GM19395 (cell line): ENCODE measurements around the gene HS6ST1.

Source experiments
- ATAC-seq: cut with Tn5 transposase; IDR thresholded peaks from one replicate; pipeline ENCODE4 v1.9.1; 2021; ENCODE audit warnings: mild to moderate bottlenecking, moderate library complexity; ENCODE audit not compliant: unreplicated experiment

The HS6ST1 gene

DNA sequence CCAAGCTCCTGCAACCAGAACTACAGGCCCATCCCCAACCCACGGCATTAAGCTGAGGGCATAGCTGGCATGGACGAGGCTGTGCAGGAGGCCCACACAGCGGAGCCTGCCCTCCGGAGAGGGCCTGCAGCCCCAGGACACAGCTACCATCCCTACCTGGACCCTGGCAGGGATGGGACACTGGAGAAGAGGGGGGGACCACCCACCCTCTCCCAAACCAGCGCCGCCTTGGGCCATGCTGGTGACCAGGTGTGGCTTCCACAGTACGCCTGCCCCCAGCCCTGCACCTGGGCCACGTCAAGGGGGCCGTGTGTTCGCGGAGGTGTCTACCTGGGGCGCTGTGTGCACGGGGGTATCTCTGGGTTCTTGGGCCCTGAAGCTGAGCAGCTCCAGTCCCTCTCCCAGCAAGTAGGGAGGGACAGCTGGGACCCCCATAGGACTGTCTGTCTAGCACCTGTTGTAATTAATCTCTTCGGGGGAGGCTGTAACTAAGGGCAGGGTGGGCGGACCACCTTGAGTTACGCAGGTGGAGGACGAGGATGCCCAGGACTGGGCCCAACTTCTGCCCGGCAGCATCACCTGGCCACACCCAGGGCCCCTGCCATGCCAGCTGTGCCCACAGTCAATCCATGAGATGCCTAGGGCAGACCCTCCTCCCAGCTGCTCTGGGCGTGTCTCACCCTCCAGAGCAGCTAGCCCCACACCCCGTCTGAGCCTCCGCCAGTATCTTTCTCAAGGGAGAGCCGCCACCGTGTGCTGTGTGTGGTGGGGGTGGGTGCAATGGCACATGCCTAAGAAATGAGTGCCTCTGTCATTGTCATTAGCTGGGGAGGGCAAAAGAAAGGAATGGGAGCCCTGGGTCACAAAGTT, 18.3 kb downstream of the HS6ST1 start:
- ATAC-seq: no peak

DNA sequence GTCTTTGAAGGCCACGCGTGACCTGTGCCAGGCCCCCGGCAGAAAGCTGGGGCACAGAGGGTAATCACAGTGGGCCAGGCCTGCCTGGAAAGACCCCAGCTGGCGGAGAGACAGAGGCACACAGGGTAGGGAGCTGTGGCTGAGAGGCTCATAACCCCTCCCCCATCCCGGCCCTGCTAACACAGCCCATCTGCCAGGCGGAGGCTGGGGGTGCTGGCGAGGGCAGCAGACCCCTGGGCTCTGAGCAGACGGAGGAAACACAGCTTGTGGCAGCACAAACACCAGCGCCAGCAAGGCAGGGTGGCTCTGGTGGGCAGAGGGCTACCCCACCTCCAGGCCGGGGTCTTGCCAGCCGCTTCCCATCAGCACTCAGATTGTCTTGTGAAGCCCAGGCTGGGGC, 19.0 kb downstream of the HS6ST1 start:
- ATAC-seq: no peak

DNA sequence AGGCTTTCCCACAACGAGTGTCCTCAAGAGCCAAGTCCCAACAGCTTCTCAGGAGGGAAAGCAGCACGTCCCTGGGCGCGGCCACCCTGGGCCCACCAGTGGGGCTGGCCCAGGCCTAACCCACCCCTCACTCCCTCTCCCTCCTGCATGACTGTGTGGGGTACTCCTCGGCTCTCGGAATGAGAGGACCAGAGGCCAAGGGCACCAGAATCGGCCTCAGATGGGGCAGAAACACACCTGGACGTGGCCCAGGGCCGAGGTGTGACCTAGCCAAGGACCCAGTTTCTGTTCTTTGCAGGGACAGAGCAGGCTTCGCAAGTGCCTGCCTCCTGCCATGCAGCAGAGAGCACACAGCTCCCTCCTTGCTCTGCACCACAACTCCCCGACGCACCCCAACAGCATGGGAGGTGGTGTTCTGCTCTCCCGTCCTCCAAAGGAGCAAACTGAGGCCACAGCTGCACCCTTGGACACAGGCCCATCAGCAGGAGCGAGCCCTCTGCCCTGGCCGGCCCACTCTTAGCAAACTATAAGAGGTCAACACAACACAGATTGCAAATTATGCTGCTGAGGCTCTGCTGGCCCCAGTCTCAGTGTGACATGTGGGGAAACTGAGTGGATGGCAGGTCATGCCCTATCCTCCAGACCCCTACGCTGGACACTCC, 19.7 kb downstream of the HS6ST1 start:
- ATAC-seq: no peak

DNA sequence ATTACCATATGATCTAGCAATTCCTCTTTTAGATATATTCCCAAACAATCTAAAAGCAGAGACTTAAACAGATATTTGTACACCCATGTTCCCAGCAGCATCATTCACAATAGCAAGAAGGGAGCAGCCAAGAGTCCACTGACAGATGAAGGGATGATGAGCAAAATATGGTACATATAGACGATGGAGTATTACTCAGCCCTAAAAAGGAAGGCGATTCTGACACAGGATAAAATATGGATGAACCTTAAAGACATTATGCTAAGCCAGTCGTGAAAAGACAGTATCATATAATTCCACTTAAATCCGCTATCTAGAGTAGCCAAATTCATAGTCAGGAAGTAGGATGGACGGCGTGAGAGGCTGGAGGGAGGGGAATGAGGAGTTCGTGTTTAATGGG, 20.4 kb downstream of the HS6ST1 start:
- no peak for ATAC-seq

DNA sequence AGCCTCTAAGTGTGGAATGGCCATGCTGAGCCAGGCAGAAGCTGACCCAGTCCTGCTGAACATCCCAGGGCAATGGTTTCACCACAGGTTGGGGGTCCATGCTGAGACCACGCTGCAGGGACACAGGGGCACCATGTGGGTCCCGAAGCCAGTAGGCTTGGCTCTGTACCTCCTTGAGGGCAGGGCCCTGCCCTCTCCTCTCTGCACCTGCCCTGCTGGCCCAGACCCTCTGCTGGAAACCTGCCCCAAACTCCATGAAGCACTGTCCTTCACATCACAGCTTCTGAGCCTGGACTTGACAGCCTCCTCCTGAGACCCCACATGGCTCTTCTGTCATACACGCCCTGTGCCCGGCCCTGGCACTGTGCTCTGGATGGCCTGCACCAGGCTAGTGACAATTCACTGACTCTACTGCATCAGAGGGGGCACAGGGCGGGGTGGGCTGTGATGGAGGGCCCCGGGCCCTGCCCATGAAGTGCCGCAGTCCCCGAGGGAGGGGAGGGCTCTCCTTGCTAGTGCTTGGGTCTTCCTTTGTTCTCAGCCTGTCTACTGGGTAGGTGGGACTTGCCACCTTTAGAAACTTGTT, 24.7 kb downstream of the HS6ST1 start:
- ATAC-seq: no peak

DNA sequence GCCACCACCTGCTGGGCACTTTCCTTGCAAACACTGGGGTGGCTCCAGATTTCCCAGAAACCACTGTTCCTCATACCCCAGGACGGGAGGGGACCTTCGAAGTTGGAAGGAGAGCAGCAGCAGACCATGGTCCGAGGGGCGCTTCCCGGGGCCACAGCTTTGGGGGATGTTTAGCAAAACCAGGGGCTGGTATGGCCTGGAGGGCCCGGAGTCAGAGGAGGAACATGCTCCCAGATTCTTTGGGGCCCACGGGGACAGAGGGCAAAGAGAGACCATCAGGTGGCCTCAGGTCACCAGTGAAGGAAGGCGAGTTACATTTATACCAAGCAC, 25.3 kb downstream of the HS6ST1 start:
- ATAC-seq: no peak

DNA sequence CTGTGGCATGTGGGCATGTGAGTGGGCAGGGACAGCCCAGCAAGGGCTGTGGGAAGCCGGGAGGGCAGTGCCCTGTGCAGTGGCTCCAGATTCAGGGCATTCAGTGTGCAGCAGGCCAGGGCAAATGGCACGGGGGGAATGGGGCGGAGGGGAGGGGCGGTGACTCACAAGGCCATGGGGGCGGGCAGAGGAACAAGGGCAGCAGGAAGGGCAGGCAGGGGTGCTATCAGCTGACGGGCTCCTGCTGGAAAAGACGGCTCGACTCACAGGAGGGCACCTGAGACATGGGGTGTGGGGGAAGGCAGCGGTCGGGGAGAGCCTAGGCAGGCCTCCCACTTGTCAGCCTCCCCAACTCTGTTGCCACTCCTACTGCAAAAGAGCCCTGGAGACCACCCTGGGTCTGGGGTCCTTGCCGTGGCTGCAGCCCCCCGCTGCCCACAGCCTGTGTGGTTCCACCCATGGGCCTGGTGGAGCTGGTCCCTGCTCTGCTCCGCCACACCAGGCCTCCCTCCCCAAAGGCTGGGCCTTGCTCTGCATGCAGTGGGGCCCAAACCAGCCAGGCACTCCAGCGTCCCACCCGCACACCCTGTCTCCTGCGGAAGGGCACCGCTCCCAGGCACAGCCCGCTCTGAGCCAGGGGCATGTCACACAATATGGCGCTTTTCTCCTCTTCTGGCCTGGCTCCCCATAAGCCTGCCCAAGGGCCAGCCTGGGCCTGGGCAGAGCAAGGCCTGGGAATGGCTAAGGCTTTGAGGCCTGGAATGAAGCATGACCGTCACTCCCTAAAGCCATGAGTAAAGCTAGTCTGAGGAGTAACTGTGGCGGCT, 25.9 kb downstream of the HS6ST1 start:
- no peak for ATAC-seq

DNA sequence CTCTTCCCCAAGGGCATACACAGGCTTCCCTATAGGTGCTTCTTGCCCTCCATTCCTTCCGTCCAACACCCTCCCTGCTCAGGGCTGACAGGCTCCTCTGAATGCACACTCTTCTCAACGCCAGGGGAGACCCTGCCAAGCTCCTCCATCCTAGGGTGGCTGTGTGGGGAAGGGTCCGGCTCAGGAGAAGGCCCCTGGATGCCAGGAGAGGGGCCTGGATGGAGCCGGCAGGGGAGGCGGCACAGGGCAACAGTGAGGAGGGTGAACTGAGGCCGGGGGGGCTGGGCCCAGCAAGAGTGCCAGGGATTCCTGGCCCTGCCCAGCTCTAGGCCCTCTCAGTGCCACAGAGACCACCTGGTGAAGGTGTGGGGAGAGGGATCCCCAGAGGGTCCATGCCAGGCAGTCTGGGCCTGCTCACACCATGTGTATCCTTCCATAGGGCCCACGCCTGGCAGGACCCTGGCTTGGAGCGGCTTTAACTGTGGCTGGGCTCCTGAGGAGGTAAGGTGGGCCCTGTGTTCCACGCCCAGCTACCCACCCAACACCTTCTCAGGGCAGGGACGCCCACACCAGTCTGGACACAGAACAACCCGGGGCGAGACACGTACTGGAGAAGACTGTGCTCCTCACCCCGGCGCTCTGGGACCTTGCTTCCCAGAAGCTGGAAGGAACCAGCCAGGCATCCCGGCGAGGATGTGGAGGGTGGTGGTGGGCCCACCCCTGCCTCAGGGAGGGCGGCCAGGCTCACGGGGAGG, 26.6 kb downstream of the HS6ST1 start:
- no peak for ATAC-seq

DNA sequence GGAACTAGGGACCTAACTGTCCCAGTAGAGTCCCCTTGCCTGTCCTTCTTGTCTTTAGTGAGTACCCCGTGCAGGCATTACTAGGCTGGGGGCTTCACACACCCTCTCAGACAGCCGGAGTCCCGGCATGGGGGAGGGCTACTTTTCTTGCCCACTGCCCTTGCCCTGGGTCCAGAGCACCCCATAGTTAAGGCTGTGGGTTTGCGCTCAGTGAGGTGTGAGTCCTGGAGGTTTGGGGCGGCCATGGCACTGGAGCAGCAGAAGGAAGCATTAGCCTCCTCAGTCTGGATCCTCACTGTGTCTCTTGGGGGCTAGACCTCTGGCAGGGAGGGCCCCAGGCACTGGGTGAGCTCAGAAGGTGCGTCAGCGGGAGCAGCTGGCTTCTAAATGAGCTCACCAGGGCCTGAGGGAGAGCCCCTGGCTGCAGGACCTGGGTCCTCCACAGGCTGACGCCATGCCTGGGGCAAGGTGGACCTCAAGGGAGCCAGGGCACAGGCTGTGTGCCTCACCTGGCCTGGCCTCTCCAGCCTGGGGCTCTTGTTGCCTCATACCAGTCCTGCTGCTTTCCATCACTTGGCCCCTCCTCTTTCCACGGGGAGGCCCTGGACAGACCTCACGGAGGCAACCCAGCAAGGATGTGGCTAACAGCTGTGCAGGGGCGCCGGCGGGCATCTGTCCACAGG, 27.4 kb downstream of the HS6ST1 start:
- ATAC-seq: no peak

DNA sequence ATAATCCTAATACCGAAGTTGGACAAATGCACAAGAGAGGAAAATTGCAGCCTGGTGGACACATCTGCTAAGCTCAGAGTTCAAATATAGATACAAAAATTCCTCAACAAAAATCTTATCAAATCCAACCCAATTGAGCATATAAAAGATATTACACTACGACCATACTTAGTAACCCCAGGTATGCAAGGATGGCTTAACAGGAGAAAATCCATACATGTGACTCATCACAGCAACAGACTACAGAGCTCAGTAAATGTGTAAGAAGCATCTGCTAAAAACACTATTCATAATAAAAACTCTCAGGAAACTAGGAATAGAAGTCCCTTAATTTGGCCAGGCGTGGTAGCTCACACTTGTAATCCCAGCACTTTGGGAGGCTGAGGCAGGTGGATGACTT, 28.3 kb downstream of the HS6ST1 start:
- no peak for ATAC-seq

DNA sequence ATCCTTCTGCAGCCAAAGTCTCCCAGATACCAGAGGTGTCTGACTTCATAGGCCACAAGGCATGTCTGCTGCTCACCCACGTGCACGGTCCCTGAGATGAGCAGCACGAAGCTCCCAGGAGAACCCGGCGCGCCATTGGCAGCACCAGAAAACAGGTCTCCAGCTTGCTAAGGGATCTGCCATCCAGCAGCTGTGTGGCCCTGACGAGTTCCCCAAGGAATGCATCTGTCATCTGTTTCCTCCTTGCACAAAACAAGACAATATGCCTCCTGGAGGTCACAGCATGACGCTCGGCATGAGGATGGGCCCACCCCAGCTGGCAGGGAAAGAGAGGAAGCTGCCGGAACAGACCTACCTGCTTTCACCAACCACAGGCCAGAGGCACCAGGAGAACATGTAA, 29.2 kb downstream of the HS6ST1 start:
- no peak for ATAC-seq

DNA sequence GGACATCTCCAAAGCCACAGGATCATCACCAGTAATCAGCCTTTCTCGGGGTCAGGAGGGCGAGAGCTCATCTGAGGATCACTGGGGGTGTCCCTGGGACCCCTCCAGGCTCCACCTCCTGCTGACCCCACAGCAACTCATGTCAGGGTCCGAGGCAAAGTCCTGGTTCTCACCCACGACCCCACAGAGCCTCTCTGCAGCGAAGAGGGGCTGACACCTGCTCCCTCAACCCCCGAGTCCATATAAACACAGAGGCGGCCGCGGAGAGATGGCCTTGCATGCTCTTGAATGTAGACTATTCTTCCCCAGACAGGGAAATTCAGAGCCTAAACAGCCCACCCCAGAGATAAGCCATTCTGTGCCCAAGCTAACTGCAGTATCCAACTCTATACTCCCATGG, 29.9 kb downstream of the HS6ST1 start:
- no peak for ATAC-seq

DNA sequence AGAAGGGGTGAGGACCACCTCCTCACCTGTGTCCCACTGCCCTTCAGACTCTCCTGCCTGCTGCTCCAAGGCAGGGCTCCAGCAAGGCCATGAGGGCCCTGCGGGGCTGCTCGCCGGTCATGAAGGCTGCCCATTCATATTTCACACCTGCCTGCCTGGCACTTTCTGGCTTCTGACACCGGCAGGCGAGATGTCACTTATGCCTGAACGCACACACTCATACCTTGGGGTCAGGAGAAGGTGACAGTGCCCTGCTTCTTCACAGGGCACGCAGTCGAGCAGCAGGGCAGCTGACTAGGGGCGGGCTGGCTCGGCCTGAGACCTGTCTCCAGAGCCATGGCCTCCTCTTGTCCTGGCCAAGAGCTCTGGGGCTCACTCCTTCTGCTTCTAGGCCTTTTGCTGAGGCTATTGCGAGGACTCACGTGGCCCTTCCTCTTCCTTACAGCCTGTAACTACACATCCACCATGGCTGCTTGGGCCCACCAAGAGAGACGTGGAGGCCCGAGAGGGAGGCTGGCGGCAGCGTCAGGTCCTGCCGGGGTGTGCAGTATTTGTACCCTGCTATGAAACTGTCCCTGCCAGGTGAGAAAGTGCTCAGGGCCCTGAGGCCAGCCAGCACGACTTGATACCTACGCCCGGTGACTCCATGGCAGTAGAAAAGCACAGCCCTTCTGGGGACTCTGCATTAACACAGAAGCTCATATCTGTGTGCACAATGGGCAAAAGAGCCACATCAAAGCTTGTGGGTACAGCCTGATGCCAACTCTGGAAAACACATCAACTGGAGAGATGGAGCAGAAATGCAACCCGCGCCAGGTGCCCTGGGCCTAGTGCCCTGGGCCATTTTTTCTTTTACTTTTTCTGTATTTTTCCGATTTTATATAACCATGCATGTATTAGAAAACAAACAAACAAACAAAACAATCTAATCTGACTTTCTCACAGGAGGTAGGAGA, 30.6 kb downstream of the HS6ST1 start:
- no peak for ATAC-seq

DNA sequence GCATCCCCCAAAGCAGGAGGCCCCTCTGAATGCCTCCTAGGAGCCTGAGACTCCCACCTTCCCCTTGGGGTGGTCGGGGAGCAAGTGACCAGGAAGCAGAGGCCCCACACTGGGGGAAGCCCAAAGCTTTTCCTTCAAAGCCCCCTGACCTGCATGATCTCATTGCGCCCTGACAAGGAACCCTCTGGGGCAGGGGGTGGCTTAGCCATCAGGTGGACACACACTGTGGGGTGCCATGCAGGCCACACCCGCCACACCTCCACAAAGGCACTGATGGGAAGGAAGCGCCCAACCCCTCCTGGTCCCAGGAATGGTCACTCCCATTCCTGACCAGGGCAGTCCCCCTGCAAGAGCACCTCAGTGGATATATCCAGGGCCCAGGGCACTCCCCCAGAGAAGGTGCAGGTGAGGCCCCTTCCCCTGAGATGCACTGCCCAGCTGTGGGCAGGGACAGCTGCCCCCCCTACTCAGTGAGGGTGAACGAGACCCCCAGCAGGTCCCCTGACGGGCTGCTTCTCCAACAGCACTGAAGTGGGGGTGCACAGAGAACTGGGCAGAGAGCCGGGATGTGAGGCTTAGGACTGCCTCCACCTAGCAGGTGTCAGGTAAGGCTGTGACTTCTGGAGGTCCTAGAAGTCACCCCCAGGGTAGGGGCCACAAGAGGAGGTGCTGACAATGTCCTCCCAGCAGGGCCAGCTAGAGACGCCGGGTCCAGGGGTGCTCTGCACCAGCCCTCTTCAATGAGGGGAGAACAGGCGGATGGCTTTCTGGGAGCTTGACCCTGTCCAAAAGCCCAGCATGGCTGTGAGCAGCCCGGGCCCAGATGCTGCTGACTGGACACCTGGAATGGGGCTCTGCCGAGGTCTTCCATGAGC, 31.5 kb downstream of the HS6ST1 start:
- no peak for ATAC-seq

DNA sequence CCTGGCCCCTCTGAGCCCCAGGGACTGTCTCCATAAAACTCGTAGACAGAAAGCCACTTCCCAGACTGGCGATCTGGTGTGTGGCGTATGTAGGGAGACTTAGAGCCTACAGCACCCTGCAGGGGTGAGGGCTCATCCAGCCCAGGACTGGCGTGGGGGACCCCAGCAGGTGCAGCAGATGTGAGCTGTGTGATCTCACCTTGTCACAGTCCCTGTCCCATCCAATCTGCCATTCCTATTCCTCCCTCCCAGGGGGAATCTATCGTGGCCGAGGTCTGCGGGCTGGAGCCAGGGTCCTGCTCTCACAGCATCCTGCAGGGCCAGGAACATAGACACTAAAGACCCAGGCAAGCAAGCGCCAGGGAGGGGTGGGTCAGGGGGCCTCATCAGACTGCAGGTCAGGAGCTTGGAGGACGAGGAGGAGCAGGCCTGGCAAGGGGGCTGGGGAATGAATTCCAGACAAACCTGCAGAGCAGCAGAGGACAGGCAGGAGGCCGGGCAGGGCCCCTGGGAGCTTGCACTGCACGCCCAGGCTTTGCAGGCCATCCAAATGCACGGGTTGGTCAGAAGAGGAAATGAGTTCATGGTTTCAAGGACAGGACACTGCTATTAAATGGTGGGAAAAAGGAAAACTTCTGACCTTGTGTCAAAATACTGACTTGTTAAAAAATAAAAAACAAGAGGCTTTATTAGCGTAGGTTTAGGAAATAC, 32.5 kb downstream of the HS6ST1 start:
- no peak for ATAC-seq

DNA sequence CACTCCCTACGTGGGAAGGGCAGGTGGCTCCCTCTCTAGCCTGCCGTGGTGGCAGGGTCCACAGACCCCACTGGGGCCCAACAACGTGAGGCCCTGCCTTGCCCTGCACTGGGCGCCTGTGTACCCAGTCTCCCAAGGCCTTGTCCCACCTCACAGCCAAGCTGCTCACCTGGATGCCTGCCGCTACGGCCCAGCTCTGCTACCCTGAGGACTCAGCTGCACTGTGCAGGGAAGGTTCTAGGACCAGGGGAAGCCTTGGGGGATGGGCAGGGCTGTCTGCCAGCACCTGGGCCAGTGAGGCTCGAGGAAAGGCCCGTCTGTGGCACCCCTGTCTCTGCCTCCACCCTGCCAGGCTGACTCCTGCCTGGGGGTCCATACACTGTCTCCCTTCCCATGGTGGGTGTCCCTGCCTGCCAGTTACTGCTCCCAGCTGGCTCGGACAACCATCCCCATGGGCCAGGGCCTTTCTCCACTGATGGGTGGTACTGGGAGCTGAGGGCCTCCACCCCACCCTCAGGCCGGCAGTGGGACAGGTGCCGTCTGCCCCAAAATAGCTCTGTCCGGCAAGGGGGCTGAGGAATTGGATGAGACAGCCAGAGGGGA, 33.2 kb downstream of the HS6ST1 start:
- ATAC-seq: no peak

DNA sequence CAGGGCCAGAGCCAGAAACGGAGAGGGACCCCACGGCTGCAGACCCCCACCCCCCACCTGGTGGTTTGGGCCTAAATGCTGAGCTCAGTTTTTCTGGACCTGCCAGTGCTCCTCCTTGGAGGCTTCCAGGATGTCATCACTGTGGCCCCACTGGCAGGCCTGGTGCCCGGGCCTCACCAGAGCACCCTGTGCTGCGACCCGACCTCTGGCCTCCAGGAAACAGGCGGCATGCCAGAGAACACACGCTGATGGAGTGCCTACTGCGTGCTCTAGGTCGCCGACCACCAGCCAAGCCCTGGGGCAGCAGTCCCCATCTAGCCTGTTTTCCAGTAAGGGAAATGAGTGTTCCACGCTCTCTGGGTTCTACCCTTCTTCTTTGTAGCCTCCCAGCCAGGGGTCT, 33.8 kb downstream of the HS6ST1 start:
- ATAC-seq: no peak
